IPS-15b (cell line): Measurements from ENCODE around the gene EGFL7.
A peak's percentile ranks its signal among the peaks of the same experiment; 100 is the strongest.

Source experiments
- H3K27me3 ChIP-seq: one replicate; pipeline ENCODE4 v1.6.1; 2013; ENCODE audit warnings: low read length; ENCODE audit not compliant: control insufficient read depth, insufficient read depth
- H3K36me3 ChIP-seq: one replicate; pipeline ENCODE4 v1.6.1; 2013; ENCODE audit warnings: low read length; ENCODE audit not compliant: control insufficient read depth, insufficient read depth
- H3K4me1 ChIP-seq: one replicate; pipeline ENCODE4 v1.6.1; 2013; ENCODE audit warnings: mild to moderate bottlenecking, low read length; ENCODE audit not compliant: control insufficient read depth, insufficient read depth
- H3K4me3 ChIP-seq: one replicate; pipeline ENCODE4 v1.5.1; 2013; ENCODE audit warnings: low read depth, low read length
- H3K9ac ChIP-seq: one replicate; pipeline ENCODE4 v1.6.1; 2013; ENCODE audit warnings: low read depth, mild to moderate bottlenecking, low read length
- H3K9me3 ChIP-seq: one replicate; pipeline ENCODE4 v1.6.1; 2013; ENCODE audit warnings: mild to moderate bottlenecking, low read length; ENCODE audit not compliant: control insufficient read depth, insufficient read depth

Gene EGFL7

GRCh38 chr9:136662656-136663581 lies at the start of gene EGFL7:
Gene EGFL7, plus strand, starts transcription at chr9:136662916. Its CDS starts 5,367 bp downstream, at chr9:136668283.
- Histone ChIP-seq H3K27me3 (no peaks in the 10 kb centered on the region), H3K4me1 (no peaks in the 10 kb centered on the region), H3K9ac (no peak within 1 kb of the TSS), H3K4me3 (no peak within 1 kb of the TSS), H3K9me3 (no peaks in the 10 kb centered on the region), H3K36me3 (no peaks in the 10 kb centered on the region)

- Histone ChIP-seq H3K27me3 (no peaks in the 10 kb centered on the region), H3K9me3 (no peaks in the 10 kb centered on the region), H3K9ac (no peak overlapping the region), H3K4me3 (no peak overlapping the region), H3K4me1 (no peaks in the 10 kb centered on the region), H3K36me3 (no peaks in the 10 kb centered on the region)
Measured at GRCh38 chr9:136613824-136614371, 48.8 kb upstream of the EGFL7 start.

- Histone ChIP-seq H3K36me3 (no peaks in the 10 kb centered on the region), H3K9me3 (no peaks in the 10 kb centered on the region), H3K4me3 (no peak overlapping the region), H3K4me1 (no peaks in the 10 kb centered on the region), H3K27me3 (no peaks in the 10 kb centered on the region), H3K9ac (no peak overlapping the region)
Measured at GRCh38 chr9:136614372-136614922, 48.3 kb upstream of the EGFL7 start.

GRCh38 chr9:136614967-136615623 lies 47.6 kb upstream of the EGFL7 start:
- Histone ChIP-seq H3K9me3 (no peaks in the 10 kb centered on the region), H3K27me3 (no peaks in the 10 kb centered on the region), H3K4me1 (no peaks in the 10 kb centered on the region), H3K4me3 (no peak overlapping the region), H3K36me3 (no peaks in the 10 kb centered on the region), H3K9ac (no peak overlapping the region)

- H3K4me1 ChIP-seq = no peaks in the 10 kb centered on the region
- H3K36me3 ChIP-seq = no peaks in the 10 kb centered on the region
- H3K9me3 ChIP-seq = no peaks in the 10 kb centered on the region
- H3K4me3 ChIP-seq = no peak overlapping the region
- H3K27me3 ChIP-seq = no peaks in the 10 kb centered on the region
- H3K9ac ChIP-seq = peak overlapping the region; percentile 37
Measured at GRCh38 chr9:136615631-136616306, 46.9 kb upstream of the EGFL7 start.

GRCh38 chr9:136616307-136616635 lies 46.4 kb upstream of the EGFL7 start:
- Histone ChIP-seq H3K9ac (no peak overlapping the region), H3K36me3 (no peaks in the 10 kb centered on the region), H3K4me1 (no peaks in the 10 kb centered on the region), H3K27me3 (no peaks in the 10 kb centered on the region), H3K9me3 (no peaks in the 10 kb centered on the region), H3K4me3 (no peak overlapping the region)

- H3K4me1 ChIP-seq = no peaks in the 10 kb centered on the region
- no peaks in the 10 kb centered on the region for H3K36me3 ChIP-seq
- no peaks in the 10 kb centered on the region for H3K9me3 ChIP-seq
- H3K4me3 ChIP-seq = no peak overlapping the region
- no peaks in the 10 kb centered on the region for H3K27me3 ChIP-seq
- H3K9ac ChIP-seq = no peak overlapping the region
Measured at GRCh38 chr9:136616948-136617695, 45.6 kb upstream of the EGFL7 start.

GRCh38 chr9:136617746-136618579 lies 44.8 kb upstream of the EGFL7 start:
- H3K27me3 ChIP-seq = no peaks in the 10 kb centered on the region
- H3K4me3 ChIP-seq = no peak overlapping the region
- no peaks in the 10 kb centered on the region for H3K9me3 ChIP-seq
- H3K36me3 ChIP-seq = no peaks in the 10 kb centered on the region
- no peaks in the 10 kb centered on the region for H3K4me1 ChIP-seq
- H3K9ac ChIP-seq = no peak overlapping the region

- no peaks in the 10 kb centered on the region for H3K4me1 ChIP-seq
- H3K9ac ChIP-seq = no peak overlapping the region
- H3K9me3 ChIP-seq = no peaks in the 10 kb centered on the region
- H3K27me3 ChIP-seq = no peaks in the 10 kb centered on the region
- H3K36me3 ChIP-seq = no peaks in the 10 kb centered on the region
- no peak overlapping the region for H3K4me3 ChIP-seq
Measured at GRCh38 chr9:136618580-136619547, 43.9 kb upstream of the EGFL7 start.
